ENCODE data around the gene CES2. TPM values are rescaled to one million over a fixed set of nuclear protein-coding genes. Genes with fewer than 3 reads are reported as not detected.
"Not testable (repeated sequence)": the region's sequence is repeated elsewhere in the genome, so short reads cannot be mapped to it uniquely, and the experiment has no call there.

CES2 gene
- total RNA-seq, 1 donor from 2014 or later, result 35.1 TPM

DNA sequence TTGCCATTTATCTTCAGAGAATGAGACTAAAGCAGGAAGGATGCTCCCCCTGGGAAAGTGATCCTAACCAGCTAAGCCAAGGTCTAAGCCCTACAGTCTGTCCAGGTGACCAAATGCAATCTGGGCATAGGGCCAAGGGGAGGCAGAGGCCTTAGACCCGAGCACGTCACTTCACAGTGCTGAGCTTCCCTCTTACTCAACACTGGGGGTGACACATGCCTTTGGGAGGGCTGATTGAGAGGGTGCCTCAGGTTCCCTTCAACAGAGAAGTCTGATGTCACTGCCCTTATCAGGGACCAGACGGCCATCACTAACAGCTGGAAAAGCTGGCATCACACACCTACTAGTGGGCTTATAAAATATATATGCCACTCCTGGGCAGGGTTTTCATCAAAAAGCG, 5.1 kb upstream of the CES2 start:
- no peak overlapping the region for H3K4me3 ChIP-seq
- no peak for DNase-seq
- H3K36me3 ChIP-seq, result peaks cover 16% of the 10 kb centered on the region
- no peaks in the 10 kb centered on the region for H3K9me3 ChIP-seq
- no peaks in the 10 kb centered on the region for H3K27me3 ChIP-seq (ENCODE audit: low read depth)
- H3K27ac ChIP-seq, result no peak overlapping the region
- intact Hi-C loops (cut with DNase I), result no loop called here
- ATAC-seq, result no peak
- H3K4me1 ChIP-seq, result peaks cover 46% of the 10 kb centered on the region
- TF ChIP-seq, protein P1, sequence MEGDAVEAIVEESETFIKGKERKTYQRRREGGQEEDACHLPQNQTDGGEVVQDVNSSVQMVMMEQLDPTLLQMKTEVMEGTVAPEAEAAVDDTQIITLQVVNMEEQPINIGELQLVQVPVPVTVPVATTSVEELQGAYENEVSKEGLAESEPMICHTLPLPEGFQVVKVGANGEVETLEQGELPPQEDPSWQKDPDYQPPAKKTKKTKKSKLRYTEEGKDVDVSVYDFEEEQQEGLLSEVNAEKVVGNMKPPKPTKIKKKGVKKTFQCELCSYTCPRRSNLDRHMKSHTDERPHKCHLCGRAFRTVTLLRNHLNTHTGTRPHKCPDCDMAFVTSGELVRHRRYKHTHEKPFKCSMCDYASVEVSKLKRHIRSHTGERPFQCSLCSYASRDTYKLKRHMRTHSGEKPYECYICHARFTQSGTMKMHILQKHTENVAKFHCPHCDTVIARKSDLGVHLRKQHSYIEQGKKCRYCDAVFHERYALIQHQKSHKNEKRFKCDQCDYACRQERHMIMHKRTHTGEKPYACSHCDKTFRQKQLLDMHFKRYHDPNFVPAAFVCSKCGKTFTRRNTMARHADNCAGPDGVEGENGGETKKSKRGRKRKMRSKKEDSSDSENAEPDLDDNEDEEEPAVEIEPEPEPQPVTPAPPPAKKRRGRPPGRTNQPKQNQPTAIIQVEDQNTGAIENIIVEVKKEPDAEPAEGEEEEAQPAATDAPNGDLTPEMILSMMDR (IDR thresholded peaks at IDR 0.05), result no peak

DNA sequence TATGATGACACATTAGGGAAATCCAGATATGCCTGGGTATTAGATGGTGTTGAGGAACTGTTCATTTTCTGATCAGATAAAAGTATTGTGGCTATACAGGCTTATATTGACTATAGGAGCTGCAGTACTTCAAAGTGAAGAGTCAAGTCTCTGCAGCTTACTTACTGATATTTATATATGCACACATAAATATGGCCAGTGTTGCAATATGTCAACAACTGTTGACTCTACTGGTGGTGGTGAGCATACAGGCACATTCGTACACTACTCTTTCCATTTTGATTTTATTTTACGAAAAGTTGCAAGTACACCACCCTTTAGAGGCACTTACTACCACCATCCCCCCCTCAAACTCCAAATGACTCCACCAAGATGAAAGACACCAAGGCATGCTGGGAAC, 3.7 kb upstream of the CES2 start:
- ATAC-seq (no peak), DNase-seq (no peak)
- Histone ChIP-seq H3K27me3 (ENCODE audit: low read depth) (no peaks in the 10 kb centered on the region), H3K27ac (no peak overlapping the region), H3K4me3 (no peak overlapping the region), H3K4me1 (peaks cover 46% of the 10 kb centered on the region), H3K36me3 (peaks cover 16% of the 10 kb centered on the region), H3K9me3 (no peaks in the 10 kb centered on the region)
- TF ChIP-seq, protein P1 (IDR thresholded peaks at IDR 0.05), result no peak
- intact Hi-C loops (cut with DNase I), result no loop called here

DNA sequence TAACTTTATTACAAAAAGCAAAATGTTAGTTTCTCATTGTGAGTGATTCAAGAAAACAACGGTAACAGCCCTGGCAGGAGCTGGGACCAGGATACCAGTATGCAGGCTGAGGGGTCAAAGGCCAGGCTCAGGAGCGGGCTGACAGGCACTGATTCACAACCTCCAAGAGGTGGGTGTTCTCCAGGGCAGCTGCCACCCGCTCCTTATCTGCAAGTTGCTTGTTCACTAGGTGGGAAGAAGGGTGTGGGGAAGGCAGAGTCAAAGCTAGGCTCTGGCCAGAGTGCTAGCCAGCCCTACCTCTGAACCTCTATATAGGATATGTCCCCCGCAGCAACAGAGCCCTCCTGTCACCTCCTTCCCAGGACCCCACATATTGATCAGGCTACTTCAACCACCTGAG, 3.2 kb upstream of the CES2 start:
- no peak overlapping the region for H3K4me3 ChIP-seq
- DNase-seq (no peak), ATAC-seq (no peak)
- peaks cover 16% of the 10 kb centered on the region for H3K36me3 ChIP-seq
- H3K9me3 ChIP-seq, result no peaks in the 10 kb centered on the region
- H3K27me3 ChIP-seq (ENCODE audit: low read depth), result no peaks in the 10 kb centered on the region
- TF ChIP-seq, protein P1 (IDR thresholded peaks at IDR 0.05), result no peak
- no peak overlapping the region for H3K27ac ChIP-seq
- H3K4me1 ChIP-seq, result peaks cover 46% of the 10 kb centered on the region
- intact Hi-C loops (cut with DNase I), result no loop called here

DNA sequence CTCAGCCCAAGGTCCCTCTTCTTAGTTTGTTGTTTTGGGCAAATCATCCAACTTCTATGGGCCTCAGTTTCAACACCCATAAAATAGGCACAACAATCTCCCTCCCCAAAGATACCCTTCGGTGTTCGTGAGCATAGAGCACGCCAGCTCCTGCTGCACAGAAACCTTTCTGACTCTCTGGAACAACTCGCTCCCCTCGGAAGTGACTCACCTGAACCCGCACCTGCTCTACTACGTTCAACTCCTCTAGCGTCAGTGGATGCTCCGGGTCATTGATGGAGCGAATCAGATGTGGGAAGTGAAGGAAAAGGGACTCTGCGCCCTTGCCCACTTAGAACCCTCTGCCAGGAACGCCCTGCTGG, 1.6 kb upstream of the CES2 start:
- no peak for DNase-seq
- intact Hi-C loops (cut with DNase I), result no loop called here
- ATAC-seq, result peak; percentile 3 to 23
- Histone ChIP-seq H3K4me1 (peaks cover 38% of the 10 kb centered on the region), H3K9me3 (no peaks in the 10 kb centered on the region), H3K27ac (peak overlapping the region; percentile 93), H3K36me3 (peaks cover 32% of the 10 kb centered on the region), H3K4me3 (peak overlapping the region; percentile 98), H3K27me3 (ENCODE audit: low read depth) (no peaks in the 10 kb centered on the region)
- TF ChIP-seq, protein P1 (IDR thresholded peaks at IDR 0.05), result no peak

DNA sequence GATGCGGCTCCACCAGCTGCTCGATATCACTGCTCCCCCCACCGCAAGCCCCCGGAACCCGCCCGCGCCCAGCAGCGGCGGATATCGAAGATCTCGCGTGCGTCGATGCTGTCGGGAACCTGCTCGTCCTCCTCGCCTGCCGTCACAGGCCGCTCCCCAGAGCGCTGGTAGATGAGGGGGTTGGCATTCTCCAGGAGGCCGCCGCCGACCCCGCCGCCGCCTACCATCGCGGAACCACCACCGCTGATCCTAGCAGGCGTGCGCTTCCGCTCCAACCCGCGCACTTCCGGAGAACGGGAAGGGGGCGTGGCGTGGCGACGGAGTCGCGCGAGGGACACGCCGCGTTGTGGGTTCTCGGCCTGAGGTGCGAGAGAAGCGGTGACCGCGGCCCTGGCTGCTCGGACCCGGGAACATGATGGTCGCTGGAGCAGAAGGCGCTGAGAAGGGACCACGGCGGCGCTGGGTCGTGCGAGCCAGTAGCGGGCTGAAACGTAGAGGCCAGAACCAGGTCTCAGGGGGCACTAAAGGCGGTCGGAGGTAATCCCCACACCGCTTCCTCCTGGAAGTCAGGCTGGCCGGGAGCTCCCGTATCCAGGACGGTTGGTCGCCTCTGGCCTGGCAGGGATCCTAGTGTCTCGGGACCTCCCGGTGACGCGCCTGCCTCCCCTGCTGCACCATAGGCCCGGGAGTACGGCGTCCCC, 1.0 kb upstream of the CES2 start, which contains the start of gene CIAO2B:
TSS of gene CIAO2B (minus strand) at position 265 of the 701 bp plus-strand sequence. CDS start at position 227, 38 bp downstream.
- intact Hi-C loops (cut with DNase I), result no loop called here
- Histone ChIP-seq H3K27ac (peak within 1 kb of the TSS; percentile 93), H3K9me3 (no peaks in the 10 kb centered on the region), H3K36me3 (peaks cover 38% of the 10 kb centered on the region), H3K4me1 (peaks cover 38% of the 10 kb centered on the region), H3K27me3 (ENCODE audit: low read depth) (no peaks in the 10 kb centered on the region), H3K4me3 (peak within 1 kb of the TSS; percentile 98)
- ATAC-seq (peak; percentile 94 to 95), DNase-seq (peak; percentile 93)
- TF ChIP-seq, protein P1 (IDR thresholded peaks at IDR 0.05), result no peak

DNA sequence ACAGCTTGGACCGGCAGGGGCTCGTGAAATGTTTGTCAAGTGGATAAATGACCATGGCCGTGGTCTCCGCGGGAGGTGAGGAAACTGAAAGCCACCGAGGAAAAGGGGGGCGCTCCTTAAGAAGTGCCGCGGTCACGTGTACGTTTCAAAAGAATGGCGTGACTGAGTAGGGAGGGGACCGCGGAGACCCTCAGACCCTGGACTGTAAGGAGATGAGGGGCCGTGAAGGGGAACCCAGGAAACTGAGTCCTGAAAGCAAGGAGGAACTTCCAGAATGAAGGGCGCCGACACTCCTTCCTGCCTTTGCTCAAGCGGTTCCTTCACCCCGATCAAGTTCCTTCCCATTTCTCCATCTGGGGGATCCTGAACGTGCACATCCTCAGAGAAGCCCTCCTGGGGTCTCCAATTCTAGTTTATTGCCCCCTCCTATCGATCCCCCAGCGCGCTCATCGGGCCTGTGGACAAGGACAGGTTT, 440 bp upstream of the CES2 start:
- Histone ChIP-seq H3K4me1 (peaks cover 38% of the 10 kb centered on the region), H3K27ac (peak overlapping the region; percentile 93), H3K4me3 (peak overlapping the region; percentile 98), H3K36me3 (peaks cover 43% of the 10 kb centered on the region)
- H3K9me3 ChIP-seq; intact Hi-C loops (cut with DNase I); H3K27me3 ChIP-seq (ENCODE audit: low read depth); DNase-seq: not testable (repeated sequence)
- ATAC-seq, result peak in 1 of 2 donors; percentile 2
